LNCaP clone FGC (cell line): ENCODE measurements around the gene SDHC.

ENCODE experiments used
- DNase-seq: peaks from one replicate; pipeline ENCODE4 v3.0.0-alpha.2; 2011; ENCODE audit warnings: low read depth
- H3K4me3 ChIP-seq: 2 replicates; pipeline ENCODE4 v1.5.1; 2011; ENCODE audit warnings: mild to moderate bottlenecking, low read depth, low read length, control low read depth
- CTCF ChIP-seq: IDR thresholded peaks from 2 replicates; pipeline ENCODE4 v1.5.1; 2012; ENCODE audit warnings: mild to moderate bottlenecking; ENCODE audit not compliant: control insufficient read depth, insufficient read depth; ENCODE audit errors: extremely low read depth

Gene SDHC

GRCh38 chr1:161335796-161336195 lies 21.6 kb downstream of the SDHC start:
- no peak for DNase-seq
- no peak overlapping the region for H3K4me3 ChIP-seq
- TF ChIP-seq CTCF, result no peak

- TF ChIP-seq CTCF, result no peak
- DNase-seq, result no peak
- H3K4me3 ChIP-seq, result no peak overlapping the region
Measured at GRCh38 chr1:161342177-161342576, 28.0 kb downstream of the SDHC start.

- no peak for TF ChIP-seq CTCF
- no peak overlapping the region for H3K4me3 ChIP-seq
- no peak for DNase-seq
Measured at GRCh38 chr1:161342821-161343220, 28.6 kb downstream of the SDHC start.

GRCh38 chr1:161350671-161351070 lies 36.5 kb downstream of the SDHC start:
- no peak for DNase-seq
- no peak overlapping the region for H3K4me3 ChIP-seq
- no peak for TF ChIP-seq CTCF

- H3K4me3 ChIP-seq, result no peak overlapping the region
- TF ChIP-seq CTCF, result no peak
- DNase-seq, result no peak
Measured at GRCh38 chr1:161351482-161351881, 37.3 kb downstream of the SDHC start.

GRCh38 chr1:161357073-161357472 lies 42.9 kb downstream of the SDHC start:
- TF ChIP-seq CTCF, result no peak
- DNase-seq, result no peak
- no peak overlapping the region for H3K4me3 ChIP-seq

GRCh38 chr1:161359291-161359690 lies 45.1 kb downstream of the SDHC start:
- DNase-seq, result no peak
- no peak for TF ChIP-seq CTCF
- H3K4me3 ChIP-seq, result no peak overlapping the region
